Hepatocyte (in vitro differentiated cells): ENCODE measurements around the gene DNAAF3.

Source experiments
- EZH2 ChIP-seq: fragments of 200-600 bp; sonication (generic); IDR thresholded peaks from 2 replicates; pipeline ENCODE4 v1.6.1; 2016; ENCODE audit warnings: antibody characterized with exemption, mild to moderate bottlenecking, borderline replicate concordance
- EZH2phosphoT487 ChIP-seq: fragments of 200-600 bp; sonication (generic); IDR thresholded peaks from one replicate; pipeline ENCODE4 v1.6.1; 2018; ENCODE audit warnings: antibody characterized with exemption, mild to moderate bottlenecking, low read depth, moderate library complexity; ENCODE audit not compliant: unreplicated experiment, severe bottlenecking

DNA sequence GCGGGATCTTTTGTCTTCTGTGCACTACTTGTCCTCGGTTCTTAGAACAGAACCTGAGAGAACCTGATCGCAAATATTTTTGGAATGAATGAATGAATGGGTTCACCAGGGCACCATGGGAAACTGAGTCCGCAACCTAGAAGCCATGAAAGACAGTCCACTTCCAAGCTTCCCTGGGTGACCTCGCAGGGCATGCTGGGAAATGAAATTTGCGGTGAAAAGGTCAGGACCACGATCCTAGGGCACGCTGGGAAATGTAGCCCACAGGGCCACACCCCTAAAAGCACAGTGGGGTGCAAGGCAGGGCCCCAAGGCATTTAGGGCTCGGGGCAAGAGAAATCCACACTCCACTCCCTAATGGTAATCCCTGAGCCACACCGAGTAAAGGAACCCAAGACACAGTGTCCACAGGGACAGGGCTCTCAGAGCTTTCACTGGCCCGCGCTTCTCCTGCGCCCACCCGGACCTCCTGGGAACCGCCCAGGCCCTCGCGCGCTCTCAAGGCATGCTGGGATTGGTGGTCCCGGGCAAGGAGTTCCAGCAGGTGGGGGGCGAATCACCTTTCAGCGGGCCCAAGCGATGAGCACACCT, 47.9 kb downstream of the DNAAF3 start:
- TF ChIP-seq EZH2 (no peak), EZH2phosphoT487 (no peak)
